GM18505 (cell line): ENCODE data around the gene EEF1A1.
A peak's percentile ranks its signal among the peaks of the same experiment; 100 is the strongest.

ENCODE experiments used
- ATAC-seq: cut with Tn5 transposase; IDR thresholded peaks from one replicate; pipeline ENCODE4 v1.9.1; 2021; ENCODE audit not compliant: unreplicated experiment
- POLR2A ChIP-seq: IDR thresholded peaks from 4 replicates; pipeline ENCODE4 v1.6.1; 2011; ENCODE audit warnings: borderline replicate concordance; ENCODE audit not compliant: insufficient read depth, insufficient read length; ENCODE audit errors: extremely low read depth

The EEF1A1 gene

DNA sequence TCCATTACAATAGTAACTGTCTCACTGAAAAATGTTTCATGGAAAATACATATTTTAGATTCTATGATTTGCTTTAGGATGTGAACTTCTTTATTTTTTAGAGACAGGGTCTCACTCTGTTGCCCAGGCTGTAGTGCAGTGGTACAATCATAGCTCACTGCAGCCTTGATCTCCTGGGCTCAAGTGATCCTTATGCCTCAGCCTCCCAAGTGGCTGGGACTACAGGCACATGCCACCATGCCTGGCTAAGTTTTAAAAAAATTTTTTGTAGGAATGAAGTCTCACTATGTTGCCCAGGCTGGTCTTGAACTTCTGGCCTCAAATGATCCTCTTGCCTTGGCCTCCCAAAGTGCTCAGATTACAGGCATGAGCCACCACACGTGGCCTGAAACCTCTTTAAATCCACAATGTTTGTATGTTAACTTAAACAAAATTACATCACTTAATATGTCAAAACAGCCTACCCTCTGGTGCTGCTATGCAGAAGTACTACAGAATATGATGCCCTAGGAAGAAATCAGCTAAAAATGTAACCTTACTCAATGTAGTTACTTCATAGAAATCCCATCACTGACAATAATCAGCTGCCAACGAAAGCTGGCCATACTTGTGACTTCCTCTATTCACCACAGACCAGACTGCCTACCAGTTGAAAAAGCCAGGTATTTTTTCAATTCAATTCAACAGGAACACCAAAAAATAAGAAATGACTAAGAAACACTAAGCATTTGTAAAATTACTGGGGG lies 17.6 kb downstream of the EEF1A1 start:
- no peak for TF ChIP-seq POLR2A
- no peak for ATAC-seq

GRCh38 chr6:73497915-73498314 lies 22.9 kb downstream of the EEF1A1 start:
- no peak for TF ChIP-seq POLR2A
- ATAC-seq = no peak

DNA sequence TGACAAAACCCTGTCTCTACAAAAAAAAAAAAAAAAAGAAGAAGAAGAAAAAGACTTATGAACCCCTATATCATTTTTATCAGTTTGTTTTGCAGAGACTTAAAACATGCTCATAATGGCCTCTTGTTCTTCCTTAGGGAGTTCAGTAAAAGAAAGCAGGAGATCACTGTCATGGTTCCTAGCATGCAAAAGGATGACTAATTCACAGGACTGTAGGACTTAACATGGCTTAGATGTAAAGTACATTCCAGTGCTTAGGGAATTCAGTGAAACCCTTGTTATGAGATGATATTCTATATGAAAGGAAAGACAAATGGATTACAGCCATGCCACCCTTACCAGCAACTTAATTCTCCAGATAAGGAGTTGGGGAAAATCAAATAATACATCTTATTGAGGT lies 29.5 kb downstream of the EEF1A1 start:
- no peak for TF ChIP-seq POLR2A
- ATAC-seq = no peak

DNA sequence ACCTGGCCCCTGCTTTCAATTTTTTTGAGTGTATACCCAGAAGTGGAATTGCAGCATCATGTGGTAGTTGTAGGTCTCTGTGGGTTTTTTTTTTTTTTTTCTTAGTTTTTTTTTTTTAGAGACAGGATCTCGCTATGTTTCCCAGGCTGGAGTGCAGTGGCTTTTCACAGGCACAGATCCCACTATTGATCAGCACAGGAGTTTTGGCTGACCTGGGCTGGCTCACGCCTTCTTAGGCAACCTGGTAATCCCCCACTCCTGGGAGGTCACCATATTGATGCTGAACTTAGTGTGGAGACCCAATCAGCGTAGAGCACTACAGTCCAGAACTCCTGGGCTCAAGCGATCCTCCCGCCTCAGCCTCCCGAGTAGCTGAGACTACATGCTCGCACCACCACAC lies 33.4 kb downstream of the EEF1A1 start:
- no peak for TF ChIP-seq POLR2A
- ATAC-seq = no peak

DNA sequence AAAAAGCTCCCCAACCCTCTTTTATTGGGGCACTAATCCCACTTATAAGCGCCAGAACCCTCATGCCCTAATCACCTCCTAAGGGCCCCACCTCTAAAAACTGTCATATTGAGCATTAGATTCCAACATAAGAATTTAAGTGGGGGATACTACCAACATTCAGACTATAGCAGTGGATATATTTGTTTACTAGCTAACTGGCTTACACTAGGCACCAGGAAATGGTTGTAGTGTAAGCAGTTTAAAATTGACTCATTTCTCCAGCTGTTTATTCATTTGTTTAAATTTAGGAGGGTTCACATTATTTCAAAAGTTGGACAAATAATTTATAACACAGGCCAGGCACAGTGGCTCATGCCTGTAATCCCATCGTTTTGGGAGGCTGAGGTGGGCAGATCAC lies 36.4 kb downstream of the EEF1A1 start:
- no peak for ATAC-seq
- no peak for TF ChIP-seq POLR2A

- TF ChIP-seq POLR2A = no peak
- ATAC-seq = no peak
These were observed 38.9 kb downstream of the EEF1A1 start for GRCh38 chr6:73481969-73482368.

DNA sequence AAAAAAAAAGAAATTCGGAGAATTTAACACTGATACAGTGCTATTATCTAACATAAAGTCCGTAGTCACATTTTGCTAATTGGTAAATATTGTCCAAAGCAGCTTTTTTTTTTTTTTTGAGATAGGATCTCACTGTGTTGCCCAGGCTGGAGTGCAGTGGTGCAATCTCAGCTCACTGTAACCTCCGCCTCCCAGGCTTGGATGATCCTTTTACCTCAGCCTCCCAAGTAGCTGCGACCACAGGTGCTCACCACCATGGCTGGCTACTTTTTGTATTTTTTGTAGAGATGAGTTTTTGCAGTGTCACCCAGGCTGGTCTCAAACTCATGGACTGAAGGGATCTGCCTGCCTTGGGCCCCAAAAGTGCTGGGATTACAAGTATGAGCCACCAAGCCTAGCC lies 43.4 kb downstream of the EEF1A1 start:
- ATAC-seq = no peak
- no peak for TF ChIP-seq POLR2A

- ATAC-seq = no peak
- TF ChIP-seq POLR2A = no peak
These were observed 44.1 kb downstream of the EEF1A1 start for GRCh38 chr6:73476723-73477122.

DNA sequence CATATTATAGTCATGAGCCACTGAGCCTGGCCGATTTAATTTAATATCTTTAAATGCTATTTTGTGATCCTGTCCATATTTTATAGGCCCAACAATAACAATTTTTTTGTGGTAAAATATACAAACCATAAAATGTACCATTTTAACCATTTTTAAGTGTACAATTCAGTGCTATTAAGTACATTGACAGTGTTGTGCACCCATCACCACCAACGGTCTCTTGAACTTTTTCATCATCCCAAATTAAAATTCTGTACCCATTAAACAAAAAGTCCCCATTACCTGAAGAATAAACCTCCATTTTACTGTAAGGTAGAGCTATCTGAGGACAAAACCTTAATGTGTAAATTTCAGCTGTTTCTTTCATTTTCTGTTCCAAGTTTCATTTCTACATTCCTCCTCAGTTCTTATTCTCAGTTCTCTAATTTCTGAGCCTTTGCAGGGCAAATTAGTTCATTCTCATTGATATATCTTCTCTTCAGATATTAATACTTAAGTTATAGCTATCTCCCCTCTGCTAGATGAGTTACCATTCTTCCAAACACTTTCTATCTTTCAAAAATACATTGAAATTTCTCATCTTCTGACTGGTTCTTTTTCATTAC lies 49.0 kb downstream of the EEF1A1 start:
- no peak for TF ChIP-seq POLR2A
- peak; percentile 95 for ATAC-seq
